GM19351 (cell line): ENCODE results near the gene B4GALT1.
"Not testable (repeated sequence)": the region's sequence is repeated elsewhere in the genome, so short reads cannot be mapped to it uniquely, and the experiment has no call there.

Experiments used
- ATAC-seq: cut with Tn5 transposase; IDR thresholded peaks from one replicate; pipeline ENCODE4 v1.9.1; 2021; ENCODE audit warnings: mild to moderate bottlenecking, moderate library complexity; ENCODE audit not compliant: unreplicated experiment

Gene B4GALT1

DNA sequence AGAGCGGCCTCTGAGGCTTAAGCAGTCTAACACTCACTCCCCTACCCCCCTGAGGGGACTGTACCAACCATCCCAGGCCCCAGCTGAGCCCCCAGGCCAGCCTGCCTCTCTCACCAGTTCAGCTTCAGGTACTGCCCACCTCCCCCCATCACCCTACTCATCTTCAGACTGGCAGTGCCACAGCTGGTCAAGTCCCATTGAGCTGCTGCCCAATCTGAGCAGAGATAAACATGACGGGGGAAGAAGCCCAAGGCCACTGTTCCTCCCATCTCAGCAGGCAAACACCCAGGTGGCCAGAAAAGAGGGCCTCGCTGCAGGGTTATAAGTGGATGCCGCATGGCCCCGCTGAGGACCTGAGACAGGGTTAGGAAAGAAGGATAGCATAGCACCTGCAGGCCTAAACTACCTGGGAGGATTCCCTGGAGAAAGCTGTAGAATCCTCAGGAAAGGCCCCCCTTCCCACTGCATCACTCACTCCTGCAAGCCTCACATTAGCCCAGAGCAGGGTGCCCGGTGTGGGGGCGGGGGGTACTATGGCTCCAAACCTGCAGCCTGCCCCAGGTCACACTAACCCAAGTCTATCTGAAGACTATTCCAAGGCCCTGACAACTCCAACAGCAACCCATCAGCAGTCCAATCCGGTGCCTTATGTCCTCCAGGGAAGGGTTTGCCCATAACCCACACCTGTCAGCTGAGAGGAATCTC, 3.6 kb downstream of the B4GALT1 start:
- no peak for ATAC-seq

DNA sequence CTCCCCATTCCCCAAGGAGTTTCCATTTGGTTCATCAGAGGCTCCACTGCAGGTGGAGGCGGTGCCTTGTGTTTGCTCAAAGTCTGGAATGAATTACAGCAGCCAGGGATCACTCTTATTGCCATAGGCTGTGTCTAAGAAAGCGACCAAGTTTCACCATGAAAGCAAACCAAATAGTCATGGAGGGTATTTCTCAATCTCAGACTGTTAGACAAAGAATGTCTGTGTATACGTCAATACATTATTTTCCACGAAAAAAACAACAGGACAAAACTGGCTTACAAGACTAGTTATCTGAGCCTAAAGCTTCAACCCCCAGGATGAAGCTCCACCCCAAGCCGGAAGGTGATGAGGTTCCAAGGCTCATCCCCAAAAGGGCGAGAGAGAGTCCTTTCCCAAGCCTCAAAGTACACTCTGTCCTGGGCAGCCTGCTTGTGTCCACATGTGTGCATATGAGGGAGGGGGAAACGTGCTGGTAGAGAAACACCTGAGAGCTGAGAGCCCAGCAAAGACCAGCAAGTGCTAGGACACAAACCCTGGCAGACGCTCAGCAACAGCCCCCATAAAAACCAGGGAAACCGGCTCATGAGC, 4.3 kb downstream of the B4GALT1 start:
- no peak for ATAC-seq

DNA sequence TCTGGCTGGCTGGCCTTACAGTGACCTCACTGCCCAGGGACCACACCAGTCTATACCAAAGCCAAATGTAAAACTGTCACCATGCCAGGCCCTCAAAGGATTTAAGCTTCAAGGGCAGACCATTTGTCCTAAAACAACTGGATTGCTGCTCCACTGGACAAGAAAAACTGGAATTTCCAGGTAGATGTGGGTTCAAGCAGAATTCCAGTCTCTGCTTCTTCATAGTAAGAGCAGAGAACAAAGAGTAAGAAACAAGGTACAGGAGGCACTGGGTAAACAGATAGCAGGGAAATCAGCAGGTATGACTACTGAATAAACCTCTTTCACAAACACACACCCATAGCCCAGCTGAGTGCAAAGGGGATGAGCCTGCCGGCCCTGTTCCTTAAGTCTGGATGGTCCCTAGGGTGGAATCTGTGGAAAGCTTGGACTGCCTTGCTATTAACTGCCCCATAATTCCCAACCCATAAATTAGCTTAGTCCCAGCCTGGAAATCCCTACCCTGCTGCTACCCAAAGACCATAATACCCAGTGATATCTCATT, 5.5 kb downstream of the B4GALT1 start:
- no peak for ATAC-seq

DNA sequence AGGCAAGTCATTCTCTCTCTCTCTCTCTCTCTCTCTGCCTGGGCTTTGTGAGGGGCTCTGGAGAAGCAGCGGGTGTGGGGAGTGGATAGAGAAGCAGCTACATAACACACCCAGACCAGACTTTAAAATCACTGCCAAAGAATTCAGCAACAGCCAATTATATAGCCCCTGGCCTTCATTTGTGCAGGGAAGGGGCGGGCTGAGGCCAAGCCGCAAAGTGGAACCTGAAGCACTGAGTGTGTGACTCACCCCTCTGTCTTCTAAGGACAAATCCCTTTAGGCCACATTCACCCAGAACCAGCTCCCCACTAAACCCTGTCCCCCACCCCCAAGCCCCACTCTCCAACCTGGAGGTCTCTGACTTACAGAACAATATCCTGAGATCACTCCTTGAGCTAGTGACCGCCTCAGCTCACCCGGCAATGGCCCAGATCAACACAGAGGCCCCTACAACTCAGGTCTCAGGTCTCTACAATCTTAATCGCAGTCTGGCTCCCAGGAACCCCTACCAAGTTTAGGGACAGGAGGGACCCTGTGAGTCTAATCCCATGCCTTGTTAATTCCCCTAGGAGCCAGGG, 6.0 kb downstream of the B4GALT1 start:
- peak; percentile 17 for ATAC-seq

DNA sequence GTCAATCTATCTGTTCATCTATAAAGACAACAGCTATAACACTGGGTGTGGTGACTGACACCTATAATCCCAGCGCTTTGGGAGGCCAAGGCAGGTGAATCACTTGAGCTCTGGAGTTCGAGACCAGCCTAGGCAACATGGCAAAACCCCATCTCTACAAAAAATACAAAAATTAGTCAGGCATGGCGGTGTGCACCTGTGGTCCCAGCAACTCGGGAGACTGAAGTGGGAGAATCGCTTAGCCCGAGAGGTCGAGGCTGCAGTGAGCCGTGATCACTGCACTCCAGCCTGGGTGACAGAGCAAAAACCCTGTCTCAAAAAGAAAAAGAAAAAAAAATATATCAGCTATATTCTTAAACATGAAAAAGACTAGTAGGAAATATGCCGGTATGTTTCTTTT, 6.7 kb downstream of the B4GALT1 start:
- not testable (repeated sequence) for ATAC-seq

DNA sequence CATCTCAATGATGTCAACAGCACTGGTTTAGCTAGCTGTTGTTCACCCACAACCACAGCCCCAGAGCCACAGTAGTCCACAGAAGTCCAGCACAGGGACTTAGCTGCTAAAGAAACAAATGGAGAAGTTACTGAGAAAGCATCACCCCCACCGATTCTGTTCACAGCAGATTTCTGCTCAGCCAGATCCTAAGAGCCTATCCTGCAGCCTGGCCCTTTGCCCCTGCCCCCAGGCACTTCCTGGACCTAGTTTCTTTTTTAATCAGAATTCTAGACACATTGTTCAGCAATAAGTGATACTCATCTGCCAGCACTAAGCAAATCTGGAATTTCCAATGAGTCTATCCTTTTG, 7.4 kb downstream of the B4GALT1 start:
- ATAC-seq: peak; percentile 30

DNA sequence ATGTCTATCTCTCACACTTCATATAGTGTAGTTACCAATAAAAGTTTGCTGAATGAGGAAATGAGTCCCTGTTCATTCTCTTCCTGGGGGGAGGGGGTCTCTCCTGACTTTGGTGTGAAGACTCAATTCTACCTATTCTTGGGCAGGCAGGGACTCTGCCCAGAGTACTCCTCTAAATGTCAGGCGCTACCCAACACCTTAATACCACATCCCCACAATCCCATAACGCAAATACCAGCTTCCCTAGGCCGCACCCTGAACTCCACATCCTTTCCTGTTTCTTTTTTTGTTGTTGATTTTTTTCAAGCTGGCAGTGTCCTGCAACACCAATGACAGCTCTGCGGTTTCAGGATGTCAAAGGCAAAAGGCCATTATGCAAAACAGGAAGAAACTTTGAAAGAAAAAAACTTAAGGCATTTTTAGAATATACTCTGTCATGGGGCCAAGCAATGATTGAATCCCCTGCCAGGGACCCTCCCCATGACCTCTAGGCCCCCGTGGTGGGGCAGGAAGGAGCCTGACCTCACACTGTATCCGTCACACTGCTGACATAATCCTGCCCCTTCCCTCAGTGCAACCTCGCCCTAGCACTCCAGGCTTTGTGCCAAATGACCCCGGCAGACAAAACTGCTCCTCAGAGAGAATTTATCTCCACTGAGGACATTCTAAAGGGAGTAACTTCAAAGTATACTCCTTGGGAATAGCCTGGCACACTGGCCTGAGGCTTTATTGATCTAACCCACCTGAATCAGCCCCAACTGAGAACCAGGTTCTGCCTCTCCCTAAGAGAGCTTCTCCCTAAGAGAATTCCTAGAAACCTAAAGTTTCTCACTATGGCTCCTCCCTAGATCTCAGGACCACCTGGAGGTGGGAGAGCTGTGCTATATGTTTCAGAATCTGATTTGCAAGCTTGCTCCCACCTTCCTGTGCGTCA, 8.0 kb downstream of the B4GALT1 start:
- ATAC-seq: peak; percentile 28

DNA sequence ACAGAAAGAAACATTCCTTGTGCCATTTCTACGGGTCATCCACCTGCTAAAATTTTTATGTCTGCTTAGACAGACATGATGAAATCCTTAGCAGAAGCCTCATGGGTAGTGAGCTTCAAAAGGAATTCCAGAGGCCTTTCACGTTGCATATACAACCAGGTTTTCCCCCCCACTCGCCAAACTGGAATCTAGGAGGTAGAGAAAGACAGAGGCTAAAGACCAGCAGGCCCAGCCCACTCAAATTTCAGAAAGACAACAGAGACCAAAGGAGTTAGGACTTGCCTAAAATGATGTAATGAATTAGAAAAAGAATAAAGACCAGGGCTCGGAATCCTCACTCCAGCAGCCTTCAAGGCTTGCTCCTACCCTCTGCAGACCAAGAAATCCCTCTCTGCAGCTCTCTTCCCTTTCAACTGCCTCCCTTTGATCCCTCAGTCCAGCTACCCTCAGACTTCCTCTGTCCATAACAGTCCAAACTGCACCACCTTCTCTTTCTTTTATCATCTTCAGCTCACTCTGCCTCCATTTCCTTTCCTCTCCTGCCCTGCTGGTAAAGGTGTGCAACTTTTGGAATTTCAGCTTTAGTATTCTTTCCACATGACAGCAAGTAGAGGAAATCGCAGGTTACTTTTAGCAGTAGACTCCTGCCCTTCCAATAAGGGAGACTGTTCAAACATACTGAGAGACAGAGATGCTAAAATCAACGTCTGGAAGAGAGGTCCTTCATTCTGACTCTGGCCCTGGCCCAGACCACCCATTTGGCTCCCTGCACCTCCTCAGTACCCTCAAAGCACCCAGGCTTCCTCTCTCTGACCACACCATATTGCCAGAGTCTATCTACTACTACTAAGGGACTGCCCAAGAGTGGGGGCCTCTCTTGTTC, 8.9 kb downstream of the B4GALT1 start:
- ATAC-seq: peak; percentile 11

DNA sequence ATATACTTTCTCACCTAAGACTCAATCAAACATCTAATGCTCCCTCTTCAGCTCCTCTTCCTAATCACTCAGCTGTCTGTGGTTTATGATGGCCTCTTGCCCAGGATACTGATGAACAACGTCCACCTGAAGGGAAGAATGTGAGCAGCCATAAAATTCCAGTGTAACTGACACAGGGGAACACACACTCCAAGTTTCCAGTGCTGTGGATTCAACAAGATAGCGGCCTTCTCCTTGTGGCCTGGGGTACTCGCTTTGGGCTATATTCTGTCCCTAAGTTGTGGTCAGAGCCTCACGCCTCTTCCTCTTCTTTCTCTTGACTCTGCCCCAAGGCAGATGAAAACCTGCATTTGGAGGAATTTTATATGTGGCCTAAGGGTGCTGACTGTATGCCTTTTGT, 11.7 kb downstream of the B4GALT1 start:
- ATAC-seq: no peak

DNA sequence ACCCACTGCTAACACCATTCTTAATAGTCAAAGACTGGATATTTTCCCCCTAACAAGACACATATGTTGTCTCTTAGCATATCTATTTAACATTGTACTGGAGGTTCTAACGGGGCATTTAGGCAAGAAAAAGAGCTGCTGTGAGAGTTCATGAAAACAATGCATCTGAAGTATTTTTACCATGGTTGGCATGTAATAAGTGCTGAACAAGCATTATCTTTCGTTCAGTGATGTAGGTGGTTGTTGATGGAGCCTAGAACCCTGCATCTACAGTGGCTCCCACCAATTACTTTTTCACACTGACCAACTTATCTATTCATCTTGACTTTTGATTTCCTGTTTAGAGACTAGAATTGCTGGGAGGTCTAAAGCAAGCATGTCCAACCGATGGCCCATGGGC, 12.8 kb downstream of the B4GALT1 start:
- ATAC-seq: no peak

DNA sequence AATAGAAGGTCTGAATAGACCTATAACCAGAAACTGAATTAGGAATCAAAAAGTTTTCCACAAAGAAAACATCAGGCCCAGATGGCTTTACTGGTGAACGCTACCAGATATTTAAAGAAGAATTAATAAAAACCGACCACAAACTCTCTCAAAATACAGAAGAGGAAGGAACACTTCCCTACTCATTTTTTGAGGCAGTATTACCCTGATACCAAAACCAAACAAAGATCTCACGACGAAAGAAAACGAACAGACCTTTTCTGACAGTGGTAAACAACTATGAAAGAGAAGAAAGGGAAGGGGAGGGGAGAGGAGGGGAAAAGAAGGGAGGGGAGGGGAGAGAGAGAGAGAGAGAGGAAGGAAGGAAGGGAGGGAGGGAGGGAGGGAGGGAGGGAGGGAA, 13.5 kb downstream of the B4GALT1 start:
- ATAC-seq: peak; percentile 45

DNA sequence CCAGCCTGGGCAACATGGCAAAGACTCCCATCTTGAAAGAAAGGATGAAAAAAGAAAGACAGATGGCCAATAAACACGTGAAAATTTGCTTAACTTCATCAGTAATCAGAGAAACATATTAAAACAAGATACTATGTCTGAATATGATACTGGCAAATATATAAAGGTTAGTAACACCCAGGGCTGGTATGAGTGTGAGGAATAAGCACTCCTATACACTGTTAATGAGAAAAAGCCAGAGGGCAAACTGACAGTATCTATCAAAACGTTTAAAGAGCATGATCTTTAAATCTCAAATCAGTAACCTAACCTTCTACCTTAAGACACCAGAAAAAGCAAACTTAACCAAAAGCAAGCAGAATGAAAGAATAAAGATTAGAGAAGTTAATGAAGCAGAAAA, 14.1 kb downstream of the B4GALT1 start:
- no peak for ATAC-seq

DNA sequence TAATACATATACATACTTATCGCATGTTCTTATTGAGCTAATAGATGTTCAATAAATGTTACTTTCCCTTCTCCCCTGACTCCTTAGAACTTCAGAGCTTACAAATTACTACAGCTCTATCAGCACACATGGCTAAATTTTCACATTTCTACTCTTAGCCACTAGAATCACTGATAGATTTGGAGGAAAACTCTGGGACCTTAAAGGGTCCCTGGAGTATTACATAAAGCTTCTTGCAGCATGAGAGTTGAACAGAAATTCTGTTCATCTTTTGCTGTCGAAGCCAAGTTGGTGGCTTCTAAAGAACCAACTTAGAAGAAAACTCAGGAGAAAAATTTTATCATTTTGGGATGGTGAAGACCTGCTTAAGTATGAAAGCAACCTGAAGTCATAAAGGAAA, 15.5 kb downstream of the B4GALT1 start:
- no peak for ATAC-seq

DNA sequence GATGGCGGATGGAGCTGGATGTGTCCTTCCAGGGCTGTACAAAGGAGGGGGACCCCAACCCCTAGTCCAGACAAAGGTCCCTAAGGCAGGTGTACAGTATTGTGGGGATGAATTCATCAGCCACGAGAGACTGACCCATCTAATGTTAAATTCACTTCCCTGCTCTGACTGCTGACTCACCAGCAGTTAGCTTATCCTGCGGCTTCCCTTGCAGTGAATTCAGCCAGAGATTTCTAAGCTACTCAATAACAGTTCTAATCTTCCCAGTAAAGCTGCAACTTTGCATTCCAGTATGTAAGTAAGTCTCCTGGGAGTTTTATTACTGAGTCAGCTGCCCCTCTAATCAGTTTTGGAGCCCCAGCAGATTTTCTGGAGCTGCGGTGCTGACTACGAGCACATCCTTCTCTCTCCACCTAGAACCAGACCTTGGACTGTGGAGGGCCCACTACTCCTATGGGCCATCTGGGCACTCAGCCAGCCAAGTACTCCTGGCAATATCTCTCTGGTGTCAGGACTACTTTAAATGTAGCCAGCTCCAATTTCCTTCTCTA, 16.1 kb downstream of the B4GALT1 start:
- no peak for ATAC-seq

DNA sequence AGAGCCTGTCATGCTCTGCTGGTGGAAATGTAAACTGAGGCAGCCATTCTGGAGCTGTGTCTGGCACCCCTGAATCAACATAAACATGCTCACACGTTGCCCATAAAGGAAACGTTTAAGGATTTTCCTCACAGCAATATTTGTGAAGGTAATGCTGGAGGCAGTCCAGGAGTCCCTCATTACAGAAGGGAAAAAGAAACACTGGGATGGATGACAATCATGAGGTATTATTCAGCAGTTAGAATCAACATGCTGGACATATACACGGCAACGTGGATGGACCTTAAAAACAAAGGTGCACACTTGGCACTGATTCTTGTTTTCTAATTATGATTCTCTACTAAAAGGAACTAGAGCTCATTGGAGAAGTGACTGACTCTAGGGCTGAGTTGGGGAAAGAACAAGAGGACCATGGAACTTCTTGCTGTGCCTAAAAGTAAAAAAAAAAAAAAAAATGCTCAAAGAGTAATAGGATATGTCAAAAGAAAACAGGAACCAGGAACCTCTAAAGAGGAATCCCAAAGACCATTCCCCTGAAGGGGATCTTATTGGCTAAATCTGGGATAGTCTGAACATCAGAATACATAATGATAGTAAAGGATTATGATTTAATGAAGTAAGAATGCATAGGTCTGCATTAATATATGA, 18.6 kb downstream of the B4GALT1 start:
- ATAC-seq: no peak

DNA sequence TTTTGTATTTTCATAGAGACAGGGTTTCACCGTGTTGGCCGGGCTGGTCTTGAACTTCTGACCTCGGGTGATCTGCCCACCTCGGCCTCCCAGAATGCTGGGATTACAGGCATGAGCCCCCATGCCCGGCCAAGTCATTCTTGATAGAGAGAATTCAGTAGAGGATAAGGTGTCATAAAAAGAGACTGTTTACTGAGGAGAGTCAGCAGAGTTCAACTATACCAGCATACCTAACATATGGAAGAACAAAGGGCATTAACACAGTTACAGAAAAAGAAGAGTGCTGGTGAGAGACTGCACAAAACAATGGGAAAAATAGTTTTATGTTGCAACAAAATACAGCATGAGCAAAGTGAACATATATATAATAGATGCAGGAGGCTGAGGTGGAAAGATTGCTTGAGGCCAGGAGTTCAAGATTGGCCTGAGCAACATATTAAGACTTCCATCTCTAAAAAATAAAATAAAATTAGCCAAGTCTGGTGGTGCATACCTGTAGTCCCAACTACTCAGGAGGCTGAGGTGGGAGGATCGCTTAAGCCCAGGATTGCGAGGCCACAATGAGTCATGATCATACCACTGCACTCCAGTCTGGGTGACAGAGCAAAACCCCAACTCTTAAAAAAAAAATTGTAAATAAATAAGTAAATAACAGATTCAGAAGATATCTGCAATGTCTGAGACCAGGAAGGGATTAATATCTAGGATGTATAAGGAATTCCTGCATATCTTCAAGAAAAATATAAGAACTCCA, 19.5 kb downstream of the B4GALT1 start:
- ATAC-seq: no peak

DNA sequence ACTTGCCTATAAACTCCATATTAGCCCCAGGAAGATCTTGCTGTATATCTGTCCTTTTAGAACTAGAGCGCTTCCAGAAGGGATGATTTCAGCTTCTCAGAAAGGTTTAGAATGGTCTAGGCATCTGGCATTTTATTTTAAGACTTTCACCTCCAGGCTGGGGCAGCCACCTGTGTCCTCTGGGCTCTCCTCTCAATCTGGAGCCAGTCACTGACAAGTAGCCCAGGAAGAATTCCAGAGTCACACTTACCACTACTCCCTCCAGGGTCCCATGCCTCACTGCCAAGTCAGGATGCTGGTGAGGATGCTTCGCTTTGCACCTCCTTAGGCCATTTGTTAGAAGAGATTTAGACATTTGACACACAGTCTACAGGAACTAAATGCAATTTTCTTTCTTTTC, 20.8 kb downstream of the B4GALT1 start:
- no peak for ATAC-seq

DNA sequence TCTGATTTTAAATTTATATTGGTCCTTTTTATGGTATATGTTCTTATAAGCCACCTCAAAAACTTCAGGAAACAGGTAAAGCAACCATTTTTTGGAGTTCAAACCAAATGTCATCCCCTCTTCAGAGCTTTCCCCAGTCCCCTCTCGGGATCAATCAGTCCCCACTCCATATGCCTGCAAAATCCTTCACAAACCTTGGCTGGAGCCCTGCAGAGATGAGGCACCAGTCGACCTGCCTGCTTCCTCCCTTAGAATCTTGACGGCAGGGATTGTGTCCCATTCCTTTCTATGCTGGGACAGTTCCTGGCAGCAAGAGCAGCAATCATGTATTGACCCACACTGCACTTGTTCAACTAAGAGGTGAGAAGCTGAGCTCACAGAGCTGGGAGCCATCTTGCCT, 22.6 kb downstream of the B4GALT1 start:
- no peak for ATAC-seq

DNA sequence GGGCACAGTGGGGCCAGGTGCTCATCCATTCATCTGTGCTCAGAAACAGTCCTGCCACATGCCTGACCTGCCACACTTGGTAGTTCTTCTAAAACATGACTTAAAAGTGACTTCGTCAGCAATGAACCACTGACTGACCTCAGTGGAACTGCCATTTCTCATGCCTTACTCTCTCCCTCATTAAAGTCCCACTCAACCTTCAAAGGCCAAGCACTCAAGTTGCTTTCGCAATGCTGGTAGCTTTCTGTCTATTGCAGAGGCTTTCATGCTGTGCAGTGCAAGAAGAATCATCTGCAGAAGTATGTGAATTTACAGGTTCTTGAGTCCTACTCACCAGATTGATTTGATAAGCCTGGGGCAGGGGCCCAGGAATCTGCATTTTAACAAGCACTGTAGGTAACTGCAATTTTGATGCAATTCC, 23.9 kb downstream of the B4GALT1 start:
- no peak for ATAC-seq
